GM21515 (cell line): ENCODE results near the gene LTO1.

ENCODE experiments used
- ATAC-seq: cut with Tn5 transposase; IDR thresholded peaks from one replicate; pipeline ENCODE4 v1.9.1; 2021; ENCODE audit not compliant: unreplicated experiment

Gene LTO1

DNA sequence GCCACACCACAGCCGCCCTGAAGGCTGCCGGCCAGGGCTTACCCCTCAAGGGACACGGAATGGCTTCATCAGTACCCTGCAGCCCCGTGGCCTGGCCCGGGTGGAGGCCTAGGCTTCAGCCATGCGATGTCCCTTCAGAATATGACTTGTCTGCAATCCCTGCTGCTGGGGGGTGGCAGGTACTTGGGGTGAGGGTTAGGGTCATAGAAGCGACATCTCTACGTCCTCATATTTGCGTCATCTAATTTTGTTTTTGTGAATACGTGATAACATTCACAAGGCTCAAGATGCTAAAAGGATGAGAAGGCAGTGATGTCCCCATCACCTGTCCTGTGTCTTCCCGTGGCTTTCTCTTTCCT lies 27.8 kb downstream of the LTO1 start:
- no peak for ATAC-seq

GRCh38 chr11:69646493-69647389 lies 28.4 kb downstream of the LTO1 start:
- ATAC-seq, result no peak

DNA sequence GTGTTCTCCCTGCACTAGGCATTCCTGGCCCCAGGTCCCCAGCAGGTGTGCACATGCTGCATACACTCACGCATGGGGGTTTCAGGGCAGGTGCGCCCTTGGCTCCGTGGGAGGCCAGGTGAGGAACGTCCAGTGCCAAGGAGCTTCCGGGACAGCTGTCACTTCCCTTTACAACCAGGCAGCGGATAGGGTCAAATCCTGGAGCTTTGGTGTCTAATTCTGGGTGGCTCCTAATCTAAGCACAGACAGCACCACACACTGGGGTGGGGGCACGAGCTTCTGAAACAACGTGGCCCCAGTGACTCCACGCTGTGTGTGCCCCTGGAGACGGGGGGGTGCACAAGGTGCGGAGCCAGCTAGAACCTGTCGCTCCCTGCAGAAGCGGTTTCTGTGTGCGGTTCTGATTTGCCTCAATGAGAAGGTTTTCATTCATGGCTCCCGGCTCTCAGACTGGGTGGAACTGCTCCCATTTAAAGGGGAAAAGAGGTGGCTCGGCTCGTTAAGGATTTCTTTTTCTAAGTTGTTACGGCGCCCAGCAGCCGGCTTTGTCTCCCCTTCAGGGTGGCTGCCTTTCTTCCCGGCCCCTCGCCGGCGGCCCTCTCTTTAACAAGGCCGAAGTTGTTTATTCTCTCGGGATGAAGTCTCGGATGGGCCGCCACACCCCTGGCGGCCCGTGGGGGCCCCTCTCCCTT lies 29.2 kb downstream of the LTO1 start:
- no peak for ATAC-seq

DNA sequence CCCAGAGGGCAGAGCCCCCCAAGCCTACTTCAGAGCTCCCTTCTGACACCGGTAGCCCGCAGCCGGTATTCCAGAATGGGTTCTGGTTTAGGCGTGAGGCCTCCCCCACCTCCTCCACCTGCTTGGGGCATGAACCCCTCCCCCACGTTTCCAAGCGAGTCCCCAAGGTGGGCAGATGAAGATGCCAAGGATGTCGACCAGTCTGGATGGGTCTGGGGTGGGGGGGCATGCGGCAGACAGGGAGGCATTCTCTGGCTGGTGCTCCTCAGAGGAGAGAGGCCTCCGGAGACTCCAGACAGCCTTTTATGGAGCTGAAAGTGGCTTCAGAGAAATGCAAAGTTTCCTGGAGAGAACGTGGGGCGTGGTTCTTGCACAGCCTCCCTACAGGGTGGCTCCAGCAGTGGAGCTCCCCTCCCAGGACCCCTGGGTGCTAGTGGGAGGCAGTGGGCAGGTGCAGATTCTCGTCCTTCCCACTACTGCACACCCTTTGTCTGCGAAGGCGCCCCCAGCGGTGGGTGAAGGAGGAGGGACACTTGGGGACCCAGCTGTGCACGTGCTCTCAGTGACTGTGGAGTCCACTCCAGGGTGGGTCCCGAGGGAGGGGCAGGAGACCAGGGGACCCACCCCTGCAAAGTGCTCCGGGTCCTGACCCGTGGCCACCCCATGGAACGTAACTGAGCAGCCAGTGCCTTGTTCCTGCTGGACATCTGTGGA lies 30.0 kb downstream of the LTO1 start:
- ATAC-seq, result no peak

DNA sequence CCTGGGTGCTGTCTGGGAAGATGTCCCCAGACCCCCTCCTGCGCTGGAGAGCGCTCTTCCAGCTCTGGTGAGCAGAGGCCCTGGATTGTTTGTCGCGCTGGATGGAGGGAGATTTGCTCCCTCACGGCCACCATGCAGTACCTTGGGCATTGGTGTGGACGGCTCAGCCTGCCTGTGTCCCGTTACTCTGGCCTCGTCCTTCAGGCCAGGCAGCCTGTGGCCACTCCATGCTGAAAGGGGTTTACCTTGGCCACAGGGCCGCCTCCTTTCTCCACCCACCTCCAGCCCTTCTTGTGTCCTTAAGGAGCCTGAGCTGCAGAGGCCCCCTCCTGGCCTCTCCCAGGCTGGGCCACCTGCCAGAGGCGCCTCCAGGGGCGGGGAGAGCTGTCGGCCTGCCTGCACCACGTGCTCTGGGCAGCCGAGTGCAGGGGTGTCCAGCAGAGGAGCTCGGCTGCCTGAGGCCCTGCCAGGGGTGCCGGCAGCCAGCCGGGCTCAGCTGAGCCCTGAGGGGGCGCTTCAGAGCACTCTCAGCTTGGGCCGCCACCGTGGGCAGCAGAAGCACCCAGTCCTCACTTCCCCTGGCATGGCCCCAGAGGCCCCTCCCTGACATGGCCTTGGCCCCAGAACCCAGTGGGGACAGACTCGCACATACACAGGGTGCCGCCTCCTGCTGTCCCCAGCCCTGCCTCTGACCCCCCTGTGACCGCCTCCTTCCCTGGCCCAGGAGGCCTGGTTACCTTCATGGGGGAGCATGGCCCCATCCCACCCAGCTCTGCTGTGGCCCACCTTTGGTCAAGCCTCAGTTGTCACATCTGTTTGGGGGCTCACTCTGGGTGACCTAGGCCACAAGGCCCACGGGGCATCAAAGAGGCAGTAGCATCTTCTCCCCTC lies 30.8 kb downstream of the LTO1 start:
- no peak for ATAC-seq

GRCh38 chr11:69643646-69644045 lies 31.5 kb downstream of the LTO1 start:
- no peak for ATAC-seq

DNA sequence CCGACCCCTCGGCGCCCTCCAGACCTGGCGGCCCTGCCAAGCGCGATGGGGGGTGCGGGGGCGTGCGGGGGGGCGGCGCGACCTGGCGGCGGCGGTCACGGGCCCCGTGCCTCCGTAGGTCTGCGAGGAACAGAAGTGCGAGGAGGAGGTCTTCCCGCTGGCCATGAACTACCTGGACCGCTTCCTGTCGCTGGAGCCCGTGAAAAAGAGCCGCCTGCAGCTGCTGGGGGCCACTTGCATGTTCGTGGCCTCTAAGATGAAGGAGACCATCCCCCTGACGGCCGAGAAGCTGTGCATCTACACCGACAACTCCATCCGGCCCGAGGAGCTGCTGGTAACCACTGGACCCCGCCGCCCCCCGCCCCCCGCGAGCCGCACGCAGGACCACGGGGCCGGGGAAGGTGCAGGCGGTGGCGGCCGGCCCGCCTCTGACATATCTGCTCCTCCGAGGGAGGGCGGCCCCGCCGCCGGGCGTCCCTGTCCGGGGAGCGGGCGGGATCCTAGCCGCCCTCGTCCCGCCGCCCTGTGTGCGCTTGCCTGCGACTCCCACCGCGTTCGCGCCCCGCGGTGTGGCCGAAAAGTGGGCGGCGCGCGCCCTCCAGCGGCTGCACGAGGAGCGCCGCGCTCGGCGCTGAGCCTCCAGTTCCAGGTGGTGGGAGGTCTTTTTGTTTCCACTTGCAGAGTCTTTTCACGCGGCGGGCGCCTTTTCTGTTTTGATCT lies 32.1 kb downstream of the LTO1 start:
- ATAC-seq, result no peak

GRCh38 chr11:69642549-69642912 lies 32.6 kb downstream of the LTO1 start:
- no peak for ATAC-seq

GRCh38 chr11:69641681-69642548 lies 33.2 kb downstream of the LTO1 start:
- no peak for ATAC-seq

- ATAC-seq, result no peak
Observed at GRCh38 chr11:69640995-69641581, 34.1 kb downstream of the LTO1 start, which contains the start of gene CCND1. Gene CCND1 (plus strand): TSS chr11:69641156. CDS start chr11:69641314, 158 bp downstream.

DNA sequence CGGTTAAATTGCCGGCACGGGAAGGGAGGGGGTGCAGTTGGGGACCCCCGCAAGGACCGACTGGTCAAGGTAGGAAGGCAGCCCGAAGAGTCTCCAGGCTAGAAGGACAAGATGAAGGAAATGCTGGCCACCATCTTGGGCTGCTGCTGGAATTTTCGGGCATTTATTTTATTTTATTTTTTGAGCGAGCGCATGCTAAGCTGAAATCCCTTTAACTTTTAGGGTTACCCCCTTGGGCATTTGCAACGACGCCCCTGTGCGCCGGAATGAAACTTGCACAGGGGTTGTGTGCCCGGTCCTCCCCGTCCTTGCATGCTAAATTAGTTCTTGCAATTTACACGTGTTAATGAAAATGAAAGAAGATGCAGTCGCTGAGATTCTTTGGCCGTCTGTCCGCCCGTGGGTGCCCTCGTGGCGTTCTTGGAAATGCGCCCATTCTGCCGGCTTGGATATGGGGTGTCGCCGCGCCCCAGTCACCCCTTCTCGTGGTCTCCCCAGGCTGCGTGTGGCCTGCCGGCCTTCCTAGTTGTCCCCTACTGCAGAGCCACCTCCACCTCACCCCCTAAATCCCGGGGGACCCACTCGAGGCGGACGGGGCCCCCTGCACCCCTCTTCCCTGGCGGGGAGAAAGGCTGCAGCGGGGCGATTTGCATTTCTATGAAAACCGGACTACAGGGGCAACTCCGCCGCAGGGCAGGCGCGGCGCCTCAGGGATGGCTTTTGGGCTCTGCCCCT lies 34.7 kb downstream of the LTO1 start:
- ATAC-seq, result no peak

DNA sequence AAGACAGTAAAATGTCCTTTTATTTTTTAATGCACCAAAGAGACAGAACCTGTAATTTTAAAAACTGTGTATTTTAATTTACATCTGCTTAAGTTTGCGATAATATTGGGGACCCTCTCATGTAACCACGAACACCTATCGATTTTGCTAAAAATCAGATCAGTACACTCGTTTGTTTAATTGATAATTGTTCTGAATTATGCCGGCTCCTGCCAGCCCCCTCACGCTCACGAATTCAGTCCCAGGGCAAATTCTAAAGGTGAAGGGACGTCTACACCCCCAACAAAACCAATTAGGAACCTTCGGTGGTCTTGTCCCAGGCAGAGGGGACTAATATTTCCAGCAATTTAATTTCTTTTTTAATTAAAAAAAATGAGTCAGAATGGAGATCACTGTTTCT lies 35.3 kb downstream of the LTO1 start:
- no peak for ATAC-seq

DNA sequence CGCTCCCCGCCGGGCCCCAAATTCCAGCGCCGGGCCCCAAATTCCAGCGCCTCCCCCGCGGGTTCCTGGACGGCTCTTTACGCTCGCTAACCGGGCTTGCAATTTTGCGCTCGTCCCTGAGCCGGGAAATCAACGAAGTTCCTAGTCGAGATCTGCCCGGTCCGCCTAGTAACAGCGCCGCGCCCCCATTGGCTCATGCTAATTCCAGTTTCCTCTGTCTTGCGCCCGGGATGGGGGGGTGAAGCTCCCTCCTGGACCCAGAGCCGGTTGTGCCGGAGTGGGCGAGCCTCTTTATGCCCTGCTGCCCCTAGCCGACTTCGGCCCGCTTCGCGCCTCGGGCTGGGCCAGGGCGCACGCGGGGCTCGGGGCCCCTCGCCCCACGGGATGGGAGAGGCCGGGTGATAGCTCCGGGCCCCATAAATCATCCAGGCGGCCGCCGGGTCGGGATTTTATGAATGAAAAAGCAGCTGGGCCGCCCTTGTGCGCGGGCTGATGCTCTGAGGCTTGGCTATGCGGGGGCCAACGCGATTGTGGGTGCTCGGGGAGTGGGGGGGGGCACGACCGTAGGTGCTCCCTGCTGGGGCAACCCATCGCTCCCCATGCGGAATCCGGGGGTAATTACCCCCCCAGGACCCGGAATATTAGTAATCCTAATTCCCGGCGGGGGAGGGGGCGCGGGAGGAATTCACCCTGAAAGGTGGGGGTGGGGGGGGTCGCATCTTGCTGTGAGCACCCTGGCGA lies 36.0 kb downstream of the LTO1 start:
- ATAC-seq, result no peak

DNA sequence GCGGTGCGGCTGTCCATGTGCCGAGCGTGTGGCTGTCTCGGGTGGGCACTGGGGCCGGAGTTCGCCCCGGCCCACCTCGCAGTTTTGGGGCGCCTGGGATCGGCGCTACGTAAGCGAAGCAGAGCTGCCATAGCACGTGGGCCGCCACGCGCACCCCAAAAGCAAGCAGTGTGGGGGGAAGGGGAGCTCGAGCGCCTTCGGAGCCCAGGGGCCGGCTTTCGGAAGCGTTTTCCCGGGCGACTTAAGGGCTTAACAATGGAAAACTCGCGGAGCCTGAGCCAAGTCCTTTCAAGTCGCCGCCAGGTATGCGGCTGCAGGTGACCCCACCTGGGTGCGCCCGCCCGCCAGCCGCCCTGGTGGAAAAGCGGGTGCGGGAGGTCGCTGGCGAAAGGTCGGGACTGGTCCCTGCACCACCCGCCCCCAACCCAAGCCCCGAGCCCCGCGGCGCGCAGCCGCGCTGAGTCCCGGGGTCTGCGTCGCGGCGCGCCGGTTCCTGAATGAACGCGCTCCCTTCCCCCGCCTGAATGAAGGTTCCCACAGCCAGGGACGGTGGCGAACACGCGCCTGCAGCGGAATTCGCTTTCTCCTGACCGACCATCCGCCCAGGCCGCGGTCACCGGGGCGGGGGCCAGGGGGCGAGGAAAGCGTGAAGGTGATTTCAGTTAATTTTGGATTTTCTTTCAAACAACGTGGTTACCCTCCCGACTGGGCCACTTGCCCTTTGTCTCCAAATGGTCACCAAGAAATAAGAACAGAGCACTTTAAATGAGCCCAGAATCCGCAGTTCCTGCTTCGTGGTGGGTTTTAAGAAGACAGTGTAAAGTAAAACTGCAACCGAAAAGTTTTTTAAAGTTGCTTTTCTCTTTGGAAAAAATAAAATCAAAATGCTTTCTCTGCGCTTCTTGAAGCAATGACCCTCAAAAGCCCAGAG lies 36.9 kb downstream of the LTO1 start:
- no peak for ATAC-seq

- no peak for ATAC-seq
Observed at GRCh38 chr11:69637198-69637940, 37.8 kb downstream of the LTO1 start.
